ENCODE data around the gene RPS6KA6. TPM values are rescaled to one million over a fixed set of nuclear protein-coding genes. Genes with fewer than 3 reads are reported as not detected.

RPS6KA6 gene
- total and polyA plus RNA-seq, 2 of the 13 experiments (the other 11 are each of a cell fraction or from before 2014, with no cell fraction given): not detected

DNA sequence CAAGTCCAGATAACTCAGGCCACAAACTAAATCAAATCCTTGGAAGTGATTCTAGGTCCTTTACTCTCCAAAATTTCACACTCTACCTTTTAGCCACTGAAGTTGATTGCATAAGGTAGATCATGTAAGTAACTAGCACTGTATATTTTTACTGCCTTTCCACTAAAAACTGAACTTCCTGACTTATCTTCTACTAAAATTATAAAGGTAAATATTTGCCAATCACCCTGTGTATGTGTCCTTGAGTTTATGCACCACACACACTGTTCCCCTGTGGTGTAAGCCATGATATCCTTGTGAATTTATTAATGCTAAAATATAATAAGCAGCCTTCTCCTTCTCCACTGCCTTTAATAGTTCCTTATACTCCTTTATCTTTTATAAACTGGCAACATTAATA, 25.6 kb downstream of the RPS6KA6 start (continued):
- TF ChIP-seq ATF3 (CRISPR knock-in tag; IDR thresholded peaks at IDR 0.05) (no peak), ZNF629 (CRISPR knock-in tag; conservative IDR thresholded peaks at IDR 0.05) (no peak), BCL6 (CRISPR knock-in tag; IDR thresholded peaks at IDR 0.05) (no peak), ZFP1 (CRISPR knock-in tag; IDR thresholded peaks at IDR 0.05) (no peak), MLLT10 (CRISPR knock-in tag; IDR thresholded peaks at IDR 0.05) (no peak)
- TF ChIP-seq, protein P1, sequence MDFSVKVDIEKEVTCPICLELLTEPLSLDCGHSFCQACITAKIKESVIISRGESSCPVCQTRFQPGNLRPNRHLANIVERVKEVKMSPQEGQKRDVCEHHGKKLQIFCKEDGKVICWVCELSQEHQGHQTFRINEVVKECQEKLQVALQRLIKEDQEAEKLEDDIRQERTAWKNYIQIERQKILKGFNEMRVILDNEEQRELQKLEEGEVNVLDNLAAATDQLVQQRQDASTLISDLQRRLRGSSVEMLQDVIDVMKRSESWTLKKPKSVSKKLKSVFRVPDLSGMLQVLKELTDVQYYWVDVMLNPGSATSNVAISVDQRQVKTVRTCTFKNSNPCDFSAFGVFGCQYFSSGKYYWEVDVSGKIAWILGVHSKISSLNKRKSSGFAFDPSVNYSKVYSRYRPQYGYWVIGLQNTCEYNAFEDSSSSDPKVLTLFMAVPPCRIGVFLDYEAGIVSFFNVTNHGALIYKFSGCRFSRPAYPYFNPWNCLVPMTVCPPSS (IDR thresholded peaks at IDR 0.05): no peak

DNA sequence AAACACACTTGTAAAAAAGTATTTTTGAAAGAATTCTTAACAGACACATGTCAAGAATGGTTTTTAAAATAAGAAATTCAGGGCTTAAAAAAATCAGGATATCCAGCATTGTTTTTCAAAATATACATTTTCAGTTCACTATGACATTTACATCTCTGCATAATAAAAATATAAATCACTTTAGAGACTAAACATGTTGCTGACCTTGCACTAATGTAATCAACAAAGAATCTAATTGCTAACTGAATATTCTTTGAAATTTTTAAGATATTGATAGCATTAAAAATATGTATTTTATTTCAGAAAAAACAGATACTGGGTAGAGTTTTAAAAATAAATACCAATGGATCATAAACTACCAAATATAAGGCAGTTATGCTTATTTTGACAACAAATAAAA, 26.4 kb downstream of the RPS6KA6 start:
- no peaks in the 10 kb centered on the region for H3K79me2 ChIP-seq (ENCODE audit: insufficient read depth, low read length)
- CTCF ChIA-PET (ENCODE audit: low intra/inter-chr PET ratio, low total read pairs): no interaction called here
- in situ Hi-C loops (cut with HindIII; ENCODE audit: extremely low pct_ligation_motif_present, low pct_unique_long_range_greater_than_20kb): no loop called here

More for the DNA sequence above, 26.4 kb downstream of the RPS6KA6 start:
- BruUV-seq (replicated peaks): no TSS peak
- POLR2A ChIA-PET: no interaction called here
- Histone ChIP-seq H3K36me3 (replicated peaks in 1 of 2; ENCODE audit: control insufficient read depth in 1 of 2, insufficient read depth in 2 of 2, low read length in 2 of 2) (no peaks in the 10 kb centered on the region), H3K4me1 (ENCODE audit: insufficient read depth, low read length) (no peaks in the 10 kb centered on the region), H3K4me3 (replicated peaks in 1 of 3; ENCODE audit: insufficient read depth in 1 of 3, low read depth in 2 of 3, low read length in 3 of 3) (no peak overlapping the region), H3K9ac (ENCODE audit: insufficient read depth, low read depth, low read length) (no peak overlapping the region), H3K27me3 (ENCODE audit: control insufficient read depth in 1 of 2, insufficient read depth in 2 of 2, low read length in 2 of 2) (no peaks in the 10 kb centered on the region), H3K9me3 (ENCODE audit: low read length) (no peaks in the 10 kb centered on the region), H4K20me1 (ENCODE audit: insufficient read depth, low read length) (no peaks in the 10 kb centered on the region), H3K27ac (ENCODE audit: extremely low read length, insufficient read depth, low read length) (no peak overlapping the region), H3K4me2 (ENCODE audit: low read depth, low read length) (no peak overlapping the region), H2AFZ (ENCODE audit: low read length) (no peak overlapping the region)
- ATAC-seq (no peak), DNase-seq (ENCODE audit: low spot score) (no peak), FAIRE-seq (no peak)
- intact Hi-C loops (cut with micrococcal nuclease; ENCODE audit: unreplicated experiment): no loop called here
- TF ChIP-seq PBX3 (CRISPR knock-in tag; IDR thresholded peaks at IDR 0.05; ENCODE audit: borderline replicate concordance) (no peak), ZNF329 (CRISPR knock-in tag; IDR thresholded peaks at IDR 0.05; ENCODE audit: low read depth) (no peak), NFIB (CRISPR knock-in tag; IDR thresholded peaks at IDR 0.05; ENCODE audit: borderline replicate concordance) (no peak), MAFF (IDR thresholded peaks at IDR 0.05; ENCODE audit: low read depth, low read length) (peak; percentile 17; the same call in 1 of the 2 replicates), MAFK (conservative IDR thresholded peaks at IDR 0.05 in 1 of 2, IDR thresholded peaks at IDR 0.05 in 1 of 2; ENCODE audit: low read length in 2 of 2) (peak; percentile 1 to 55; a peak in 2 of 4 replicates), SP1 (IDR thresholded peaks at IDR 0.05) (no peak), SP1 (CRISPR knock-in tag; IDR thresholded peaks at IDR 0.05) (no peak), HMG20A (CRISPR knock-in tag; IDR thresholded peaks at IDR 0.05; ENCODE audit: borderline replicate concordance) (no peak), ZNF598 (CRISPR knock-in tag; IDR thresholded peaks at IDR 0.05; ENCODE audit: borderline replicate concordance) (no peak)
